Ovary (tissue), 9 donors: ENCODE data around the gene SULF2. TPM values are rescaled to one million over a fixed set of nuclear protein-coding genes. Genes with fewer than 3 reads are reported as not detected.
A peak's percentile ranks its signal among the peaks of the same experiment; 100 is the strongest.

Source experiments
- DNase-seq, 5 donors: peaks; one replicate each; pipeline ENCODE4 v3.0.0-alpha.2; 2019 to 2020
- H3K27ac ChIP-seq, 2 donors: fragments of 200-600 bp; one replicate each; pipeline versions ENCODE4 v1.5.1 to v1.8.0; 2019 to 2022
- H3K27me3 ChIP-seq: fragments of 200-600 bp; one replicate; pipeline ENCODE4 v1.8.0; 2022
- H3K36me3 ChIP-seq: fragments of 200-600 bp; sonication (generic); one replicate; pipeline ENCODE4 v1.5.1; 2019
- H3K4me1 ChIP-seq: one replicate; pipeline ENCODE4 v1.8.1; 2013; ENCODE audit warnings: mild to moderate bottlenecking, moderate library complexity; ENCODE audit not compliant: insufficient read depth
- H3K4me3 ChIP-seq: fragments of 200-600 bp; sonication (generic); one replicate; pipeline ENCODE4 v1.5.1; 2017
- H3K9me3 ChIP-seq, 2 donors: fragments of 200-600 bp in 1 of 2; sonication (generic) in 1 of 2; one replicate each; pipeline versions ENCODE4 v1.5.1 to v1.8.1; 2013 to 2019; ENCODE audit warnings: mild to moderate bottlenecking in 1 of 2, moderate library complexity in 1 of 2
- CTCF ChIP-seq, 3 donors: fragments of 450-650 bp in 2 of 3; fragments of 200-600 bp in 1 of 3; IDR thresholded peaks; one replicate each; pipeline versions ENCODE4 v1.5.1 to v1.8.0; 2016 to 2022; ENCODE audit warnings: antibody characterized with exemption in 3 of 3, mild to moderate bottlenecking in 1 of 3
- EP300 ChIP-seq: sonication (generic); formaldehyde crosslinking; IDR thresholded peaks from one replicate; pipeline ENCODE4 v1.6.1; 2017; ENCODE audit warnings: antibody characterized with exemption
- POLR2A ChIP-seq: fragments of 450-650 bp; IDR thresholded peaks from one replicate; pipeline ENCODE4 v1.6.1; 2017; ENCODE audit warnings: antibody characterized with exemption, mild to moderate bottlenecking, moderate library complexity
- WGBS, 3 donors: extraction: QIAGEN DNeasy Blood & Tissue Kit in 1 of 3; methylation state at CpG; one replicate each; pipeline versions ENCODE4 v1.1.5 to v1.1.7; 2013 to 2017; 5-methylcytosine and 5-hydroxymethylcytosine counted together
- intact Hi-C, 4 donors: fragments of 100-400 bp; cut with DNase I; formaldehyde crosslinking; loops; one replicate each; pipeline versions ENCODE4 v1.11.0 to v1.15.1; 2022 to 2023
- polyA plus RNA-seq, 2 donors: library from polyadenylated mRNA; stranded (reverse); fragments of 200-250 nt in 1 of 2; fragments of 350-450 nt in 1 of 2; fragmentation: Illumina TruSeq in 1 of 2; extraction: RNeasy Lipid Tissue Mini Kit (QIAGEN cat#74804) in 1 of 2; gene quantifications; one replicate each; pipeline ENCODE4 v1.2.3, GENCODE V29; 2013 to 2014
- total RNA-seq, 7 donors: library from RNA; depleted of rRNA in 2 of 7; stranded (reverse); fragments of >200 nt in 2 of 7; fragmentation: NEBNext Ultra II Directional in 3 of 7; extraction: Animal tissue kit (Norgen Biotek cat#: 25700) in 3 of 7; gene quantifications; one replicate each; pipeline versions ENCODE4 v1.1.0 to v1.2.4, GENCODE V29; 2016 to 2023
- donor health status: DM: no; HTN: no; CAD: no; lungs with moderate emphysema.
- donor health status: DM: no; HTN: no; CAD: no.
- donor health status: Bipolar disorder and iron deficiency.
- donor health status: DM: yes; HTN: yes; CAD: no.
- donor health status: DM: no; HTN: no; CAD: no.
- donor health status: DM: yes; HTN: yes; CAD: no.

Gene SULF2
- total and polyA plus RNA-seq, 9 donors = 128 to 423 (median 362) TPM

GRCh38 chr20:47770935-47771334 lies 14.3 kb downstream of the SULF2 start:
- no peak overlapping the region for H3K27ac ChIP-seq
- H3K9me3 ChIP-seq = peaks cover 0 to 3% of the 10 kb centered on the region in 2 donors
- TF ChIP-seq EP300 (no peak), POLR2A (no peak), CTCF (IDR thresholded peaks at IDR 0.05) (no peak)
- intact Hi-C loops = no loop called here
- H3K36me3 ChIP-seq = no peaks in the 10 kb centered on the region
- peaks cover 16% of the 10 kb centered on the region for H3K4me1 ChIP-seq
- no peak for DNase-seq
- H3K27me3 ChIP-seq = no peaks in the 10 kb centered on the region
- 86 to 87% (median 86%) methylated on average over 12 of the region's 12 CpGs for WGBS, 3 donors
- H3K4me3 ChIP-seq = no peak overlapping the region

GRCh38 chr20:47768016-47768824 lies 17.1 kb downstream of the SULF2 start:
- H3K27ac ChIP-seq = no peak overlapping the region
- peak in 2 of 5 donors; percentile 55 to 67 for DNase-seq
- H3K27me3 ChIP-seq = no peaks in the 10 kb centered on the region
- peaks cover 0 to 3% of the 10 kb centered on the region in 2 donors for H3K9me3 ChIP-seq
- intact Hi-C loops = no loop called here
- H3K4me1 ChIP-seq = peaks cover 13% of the 10 kb centered on the region
- H3K4me3 ChIP-seq = no peak overlapping the region
- H3K36me3 ChIP-seq = no peaks in the 10 kb centered on the region
- 57 to 72% (median 57%) methylated on average over 16 of the region's 16 CpGs for WGBS, 3 donors
- no peak for TF ChIP-seq POLR2A
- no peak for TF ChIP-seq CTCF (IDR thresholded peaks at IDR 0.05)
- TF ChIP-seq EP300 = no peak

- Histone ChIP-seq H3K9me3 (peaks cover 0 to 3% of the 10 kb centered on the region in 2 donors), H3K4me1 (peaks cover 22% of the 10 kb centered on the region)
- WGBS, 3 donors = 60 to 68% (median 61%) methylated on average over 4 of the region's 4 CpGs
These were observed 19.3 kb downstream of the SULF2 start for GRCh38 chr20:47765691-47766594.

More at GRCh38 chr20:47765691-47766594, 19.3 kb downstream of the SULF2 start:
- TF ChIP-seq CTCF (IDR thresholded peaks at IDR 0.05) (no peak), POLR2A (no peak), EP300 (no peak)
- no peak for DNase-seq
- intact Hi-C loops = no loop called here
- H3K36me3 ChIP-seq = no peaks in the 10 kb centered on the region
- H3K4me3 ChIP-seq = no peak overlapping the region
- no peaks in the 10 kb centered on the region for H3K27me3 ChIP-seq
- no peak overlapping the region for H3K27ac ChIP-seq
